Thyroid gland (tissue), 4 donors: ENCODE data around the gene CAMKK1. TPM values are rescaled to one million over a fixed set of nuclear protein-coding genes. Genes with fewer than 3 reads are reported as not detected.

Experiments used
- DNase-seq, 2 donors: peaks; one replicate each; pipeline ENCODE4 v3.0.0-alpha.2; 2019
- H3K27ac ChIP-seq, 3 donors: fragments of 200-600 bp; sonication (generic); 1 replicate in 2 of 3; 2 replicates in 1 of 3; pipeline ENCODE4 v1.5.1; 2016 to 2019; ENCODE audit warnings: mild to moderate bottlenecking in 1 of 3, moderate library complexity in 1 of 3
- H3K27me3 ChIP-seq: fragments of 200-600 bp; sonication (generic); one replicate; pipeline ENCODE4 v1.5.1; 2019
- H3K36me3 ChIP-seq, 2 donors: fragments of 200-600 bp; sonication (generic); one replicate each; pipeline ENCODE4 v1.5.1; 2016 to 2019
- H3K4me1 ChIP-seq, 2 donors: fragments of 200-600 bp; sonication (generic); one replicate each; pipeline ENCODE4 v1.5.1; 2017 to 2019
- H3K4me3 ChIP-seq, 3 donors: fragments of 200-600 bp; sonication (generic); replicated peaks in 1 of 3; 1 replicate in 2 of 3; 2 replicates in 1 of 3; pipeline ENCODE4 v1.5.1; 2016; ENCODE audit warnings: mild to moderate bottlenecking in 1 of 3
- H3K9me3 ChIP-seq: fragments of 200-600 bp; sonication (generic); one replicate; pipeline ENCODE4 v1.5.1; 2017
- POLR2A ChIP-seq, 2 donors: fragments of 450-650 bp; IDR thresholded peaks; one replicate each; pipeline ENCODE4 v1.6.1; 2017; ENCODE audit warnings: antibody characterized with exemption in 2 of 2, mild to moderate bottlenecking in 2 of 2, moderate library complexity in 1 of 2
- WGBS, 2 donors: methylation state at CpG; one replicate each; pipeline ENCODE4 v1.1.5; 2017; 5-methylcytosine and 5-hydroxymethylcytosine counted together
- intact Hi-C: fragments of 100-400 bp; cut with DNase I; formaldehyde crosslinking; loops from one replicate; pipeline ENCODE4 v1.15.1; 2023
- total RNA-seq, 4 donors: library from RNA; depleted of rRNA; stranded (reverse); fragments of >200 nt; gene quantifications; one replicate each; pipeline ENCODE4 v1.2.3, GENCODE V29; 2016
- TF ChIP-seq, protein P1 (sequence below), 6 experiments: fragments of 200-600 bp in 3 of 6; fragments of 450-650 bp in 3 of 6; sonication (generic) in 3 of 6; IDR thresholded peaks; one replicate each; pipeline ENCODE4 v1.5.1; 2016 to 2019; ENCODE audit warnings: antibody characterized with exemption in 6 of 6, mild to moderate bottlenecking in 2 of 6, inconsistent platforms in 1 of 6, moderate library complexity in 1 of 6

CAMKK1 gene
- total RNA-seq, 4 donors from 2014 or later: 5.9 to 10.1 (median 7.9) TPM

DNA sequence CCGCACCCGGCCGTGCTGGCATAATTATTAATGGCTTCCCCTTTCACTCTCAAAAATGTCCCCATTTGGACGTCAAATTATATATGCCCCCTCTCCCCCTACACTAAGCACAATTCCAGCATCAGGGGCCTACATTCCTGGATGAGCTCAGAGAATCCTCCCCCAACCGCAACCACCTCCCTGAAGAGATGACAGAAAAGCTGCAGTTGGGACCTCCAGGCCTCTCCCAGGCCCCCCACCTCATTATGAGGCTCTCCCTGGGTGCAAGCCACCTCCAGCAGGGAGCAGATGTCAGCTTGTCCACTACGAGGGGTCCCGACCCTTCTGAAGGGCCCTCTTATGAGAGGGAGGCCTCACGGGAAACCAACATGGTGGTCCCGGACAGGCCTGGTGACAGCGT is 28.3 kb downstream of the CAMKK1 start:
- no peak overlapping the region for H3K4me3 ChIP-seq
- no peaks in the 10 kb centered on the region for H3K27me3 ChIP-seq
- no peak for DNase-seq
- H3K36me3 ChIP-seq: peaks cover 0 to 11% of the 10 kb centered on the region in 2 donors
- 82 to 87% methylated on average over 10 of the region's 10 CpGs for WGBS, 2 donors
- no peak for TF ChIP-seq POLR2A (IDR thresholded peaks at IDR 0.05)
- TF ChIP-seq, protein P1, sequence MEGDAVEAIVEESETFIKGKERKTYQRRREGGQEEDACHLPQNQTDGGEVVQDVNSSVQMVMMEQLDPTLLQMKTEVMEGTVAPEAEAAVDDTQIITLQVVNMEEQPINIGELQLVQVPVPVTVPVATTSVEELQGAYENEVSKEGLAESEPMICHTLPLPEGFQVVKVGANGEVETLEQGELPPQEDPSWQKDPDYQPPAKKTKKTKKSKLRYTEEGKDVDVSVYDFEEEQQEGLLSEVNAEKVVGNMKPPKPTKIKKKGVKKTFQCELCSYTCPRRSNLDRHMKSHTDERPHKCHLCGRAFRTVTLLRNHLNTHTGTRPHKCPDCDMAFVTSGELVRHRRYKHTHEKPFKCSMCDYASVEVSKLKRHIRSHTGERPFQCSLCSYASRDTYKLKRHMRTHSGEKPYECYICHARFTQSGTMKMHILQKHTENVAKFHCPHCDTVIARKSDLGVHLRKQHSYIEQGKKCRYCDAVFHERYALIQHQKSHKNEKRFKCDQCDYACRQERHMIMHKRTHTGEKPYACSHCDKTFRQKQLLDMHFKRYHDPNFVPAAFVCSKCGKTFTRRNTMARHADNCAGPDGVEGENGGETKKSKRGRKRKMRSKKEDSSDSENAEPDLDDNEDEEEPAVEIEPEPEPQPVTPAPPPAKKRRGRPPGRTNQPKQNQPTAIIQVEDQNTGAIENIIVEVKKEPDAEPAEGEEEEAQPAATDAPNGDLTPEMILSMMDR (IDR thresholded peaks at IDR 0.05): no peak
- intact Hi-C loops: loop anchor here (5.0 to 10.0 kb wide), 2 partner anchors 48 to 200 kb away; no protein-coding TSS in a partner anchor
- peaks cover 0 to 9% of the 10 kb centered on the region in 2 donors for H3K4me1 ChIP-seq
- peak overlapping the region in 1 of 3 donors; percentile 45 for H3K27ac ChIP-seq
- no peaks in the 10 kb centered on the region for H3K9me3 ChIP-seq

DNA sequence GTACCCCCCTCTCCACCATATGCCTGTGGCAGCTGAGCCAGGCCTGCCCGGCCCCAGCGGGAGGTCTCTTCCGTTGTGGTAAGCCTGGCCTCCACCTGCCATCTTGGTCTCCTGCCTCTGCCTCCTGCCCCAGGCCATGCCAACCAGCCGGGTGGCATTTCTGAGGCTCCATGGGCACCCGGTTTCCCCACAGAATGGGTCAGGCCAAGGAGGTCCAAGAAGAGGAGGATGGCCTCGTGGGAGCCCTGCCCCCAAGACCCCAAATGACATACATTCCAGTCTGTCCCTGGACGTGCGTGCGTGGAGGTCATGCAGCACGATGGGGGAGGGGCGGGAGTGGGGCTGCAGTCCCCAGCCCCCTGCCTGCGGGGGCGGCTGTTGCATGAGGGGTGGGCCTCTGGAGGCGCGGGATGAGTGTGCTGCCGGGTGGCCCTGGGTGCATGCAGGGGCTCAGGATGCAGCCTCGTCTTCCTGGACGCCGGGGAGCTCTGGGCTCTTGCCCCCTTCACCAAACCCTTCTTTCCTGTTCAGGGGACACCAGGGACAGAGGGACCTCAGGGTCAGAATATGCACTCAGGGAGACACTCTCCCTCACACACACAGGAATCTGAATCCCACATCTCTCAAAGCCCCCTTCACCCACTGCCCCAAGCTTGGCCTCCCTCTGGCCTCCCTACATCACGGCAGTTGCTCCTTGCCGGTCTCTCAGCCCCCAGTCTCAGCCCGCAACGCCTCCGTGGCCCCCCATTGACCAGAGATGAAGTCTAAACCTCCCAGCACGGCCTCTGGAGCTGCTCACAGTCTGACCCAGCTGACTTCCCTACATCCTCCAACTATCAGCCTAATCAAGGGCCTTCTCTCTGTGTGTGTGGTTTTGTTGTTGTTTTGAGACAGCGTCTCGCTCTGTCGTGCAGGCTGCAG is 30.8 kb downstream of the CAMKK1 start:
- peaks cover 0 to 11% of the 10 kb centered on the region in 2 donors for H3K36me3 ChIP-seq
- H3K27ac ChIP-seq: no peak overlapping the region
- DNase-seq: no peak
- no peaks in the 10 kb centered on the region for H3K27me3 ChIP-seq
- H3K4me3 ChIP-seq: no peak overlapping the region
- intact Hi-C loops: loop anchor here (5.0 to 10.0 kb wide), 2 partner anchors 50 to 203 kb away; no protein-coding TSS in a partner anchor
- H3K4me1 ChIP-seq: peaks cover 0 to 9% of the 10 kb centered on the region in 2 donors
- TF ChIP-seq, protein P1 (IDR thresholded peaks at IDR 0.05): no peak
- TF ChIP-seq POLR2A (IDR thresholded peaks at IDR 0.05): no peak
- no peaks in the 10 kb centered on the region for H3K9me3 ChIP-seq
- WGBS, 2 donors: 85 to 86% methylated on average over 18 to 22 of the region's 28 CpGs

DNA sequence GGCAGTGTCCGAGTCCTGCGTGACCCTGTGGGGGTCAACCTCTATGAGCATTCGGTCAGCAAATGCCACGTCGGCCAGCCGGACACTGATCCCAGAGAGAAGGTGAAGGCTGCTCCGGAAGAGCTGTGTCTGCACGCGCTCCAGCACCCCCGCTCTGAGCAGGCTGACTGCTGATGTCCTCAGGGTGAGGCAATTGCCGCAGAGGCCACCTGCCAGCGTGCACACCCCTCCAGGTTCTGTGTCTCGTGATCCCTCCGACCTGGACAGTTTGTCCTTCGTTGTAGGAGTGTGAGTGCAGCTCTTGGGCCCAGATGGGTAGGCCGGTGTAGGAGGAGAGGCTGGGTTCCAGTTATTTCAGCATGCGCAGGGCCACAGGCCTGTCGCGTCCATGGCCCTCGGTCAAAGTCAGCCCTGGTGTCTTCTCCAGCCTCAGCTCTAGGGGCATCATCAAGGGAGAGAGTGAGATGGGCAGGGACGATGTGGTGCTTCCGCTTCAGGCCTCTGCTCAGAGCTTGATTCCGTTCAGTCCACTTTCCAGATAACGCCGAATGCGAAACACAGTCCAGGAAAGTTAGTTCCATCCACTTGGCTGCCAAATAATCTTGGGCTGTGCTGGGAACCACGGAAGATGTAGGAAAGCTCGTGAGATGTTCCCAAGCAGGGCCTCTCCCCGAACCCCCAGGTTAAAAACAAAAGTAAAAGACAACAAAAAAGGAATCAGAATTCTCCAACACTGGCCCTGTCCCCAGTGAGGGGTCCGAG is 31.7 kb downstream of the CAMKK1 start:
- TF ChIP-seq, protein P1 (IDR thresholded peaks at IDR 0.05): no peak
- no peak for TF ChIP-seq POLR2A (IDR thresholded peaks at IDR 0.05)
- intact Hi-C loops: loop anchor here (5.0 to 10.0 kb wide), 2 partner anchors 51 to 204 kb away; no protein-coding TSS in a partner anchor
- no peaks in the 10 kb centered on the region for H3K27me3 ChIP-seq
- H3K4me1 ChIP-seq: peaks cover 0 to 9% of the 10 kb centered on the region in 2 donors
- no peak for DNase-seq
- peaks cover 0 to 11% of the 10 kb centered on the region in 2 donors for H3K36me3 ChIP-seq
- no peaks in the 10 kb centered on the region for H3K9me3 ChIP-seq
- H3K4me3 ChIP-seq: no peak overlapping the region
- 94 to 95% methylated on average over 17 to 30 of the region's 30 CpGs for WGBS, 2 donors
- no peak overlapping the region for H3K27ac ChIP-seq

DNA sequence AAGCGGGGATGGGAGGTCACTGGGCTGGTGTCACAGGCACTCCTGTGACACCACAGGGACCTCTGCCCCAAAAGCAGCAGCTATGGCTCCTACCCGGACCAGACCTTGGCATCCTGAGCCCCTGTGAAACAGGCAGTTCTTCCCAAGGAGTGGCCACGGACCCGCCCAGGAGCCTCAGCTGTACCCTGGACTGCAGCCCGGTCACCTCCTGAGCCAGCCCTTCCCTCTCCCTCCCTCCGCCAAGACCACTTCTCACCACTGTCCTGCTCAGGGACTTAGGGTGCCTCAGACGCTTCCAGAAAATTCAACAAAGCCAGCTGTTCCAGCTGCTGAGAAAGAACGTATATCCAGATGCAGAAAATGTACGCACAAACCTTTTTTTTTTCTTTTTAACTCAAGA is 32.9 kb downstream of the CAMKK1 start:
- Histone ChIP-seq H3K4me3 (no peak overlapping the region), H3K27me3 (no peaks in the 10 kb centered on the region), H3K9me3 (no peaks in the 10 kb centered on the region), H3K4me1 (peaks cover 3 to 4% of the 10 kb centered on the region in 2 donors), H3K36me3 (peaks cover 0 to 11% of the 10 kb centered on the region in 2 donors), H3K27ac (no peak overlapping the region)
- intact Hi-C loops: loop anchor here (5.0 to 10.0 kb wide), 2 partner anchors 52 to 205 kb away; no protein-coding TSS in a partner anchor
- no peak for DNase-seq
- WGBS, 2 donors: 89 to 90% methylated on average over 7 to 9 of the region's 9 CpGs
- TF ChIP-seq, protein P1 (IDR thresholded peaks at IDR 0.05): no peak
- TF ChIP-seq POLR2A (IDR thresholded peaks at IDR 0.05): no peak
